SK-N-SH (cell line): ENCODE measurements around the gene CIB4. TPM values are rescaled to one million over a fixed set of nuclear protein-coding genes. Genes with fewer than 3 reads are reported as not detected.

Source experiments
- CTCF ChIA-PET: fragments of 300-600, 350-600 bp; formaldehyde crosslinking; extraction: SDS; loops from one replicate; lab custom pipeline; 2021; lab: Yijun Ruan, JAX
- POLR2A ChIA-PET: fragments of 350-600 bp; sonication (Branson Sonifier 250); formaldehyde crosslinking; extraction: SDS; loops from one replicate; lab custom pipeline; 2020; ENCODE audit warnings: antibody characterized with exemption, inconsistent platforms; lab: Yijun Ruan, JAX
- DNase-seq: peaks from one replicate; pipeline ENCODE4 v3.0.0; 2012
- H2AFZ ChIP-seq: fragments of 200-600 bp; sonication (generic); 2 replicates; pipeline ENCODE4 v1.8.1; 2016; ENCODE audit warnings: antibody characterized with exemption, mild to moderate bottlenecking, low read depth
- H3F3A ChIP-seq: fragments of 200-600 bp; sonication (generic); replicated peaks from 2 replicates; pipeline ENCODE3; 2016; ENCODE audit warnings: antibody characterized with exemption, mild to moderate bottlenecking; ENCODE audit not compliant: insufficient read depth
- H3K27ac ChIP-seq, 2 experiments: fragments of 200-500 bp in 1 of 2; fragments of 200-600 bp in 1 of 2; sonication (Bioruptor generic) in 1 of 2; sonication (generic), shearing (Covaris generic) in 1 of 2; 2 replicates each; pipeline versions ENCODE4 v1.5.1 to v1.6.1; 2014 to 2016; ENCODE audit warnings: low read depth in 2 of 2, inconsistent platforms in 1 of 2, low read length in 1 of 2, mild to moderate bottlenecking in 1 of 2, mixed read lengths in 1 of 2
- H3K27me3 ChIP-seq: fragments of 200-600 bp; sonication (generic), shearing (Covaris generic); 2 replicates; pipeline ENCODE4 v1.6.1; 2016; ENCODE audit warnings: mixed run types; ENCODE audit not compliant: insufficient read depth
- H3K36me3 ChIP-seq, 2 experiments: fragments of 200-500 bp in 1 of 2; fragments of 200-600 bp in 1 of 2; sonication (Bioruptor generic) in 1 of 2; sonication (generic) in 1 of 2; replicated peaks in 1 of 2; 2 replicates each; pipeline versions ENCODE3 to v1.5.1; 2014 to 2016; ENCODE audit warnings: low read length in 1 of 2, mild to moderate bottlenecking in 1 of 2; ENCODE audit not compliant: insufficient read depth in 2 of 2, control insufficient read depth in 1 of 2
- H3K4me1 ChIP-seq, 2 experiments: fragments of 200-500 bp in 1 of 2; fragments of 200-600 bp in 1 of 2; sonication (Bioruptor generic) in 1 of 2; sonication (generic), shearing (Covaris generic) in 1 of 2; 2 replicates each; pipeline versions ENCODE4 v1.5.1 to v1.6.1; 2014 to 2016; ENCODE audit warnings: low read depth in 1 of 2, low read length in 1 of 2, mixed run types in 1 of 2; ENCODE audit not compliant: insufficient read depth in 2 of 2, control insufficient read depth in 1 of 2
- H3K4me2 ChIP-seq: fragments of 200-600 bp; sonication (generic), shearing (Covaris generic); 2 replicates; pipeline ENCODE4 v1.6.1; 2017; ENCODE audit warnings: mixed run types
- H3K4me3 ChIP-seq, 2 experiments: fragments of 200-500 bp in 1 of 2; fragments of 200-600 bp in 1 of 2; sonication (Bioruptor generic) in 1 of 2; sonication (generic), shearing (Covaris generic) in 1 of 2; 2 replicates each; pipeline versions ENCODE4 v1.5.1 to v1.8.1; 2014 to 2016; ENCODE audit warnings: low read depth in 2 of 2, inconsistent platforms in 1 of 2, low read length in 1 of 2, mild to moderate bottlenecking in 1 of 2, mixed read lengths in 1 of 2, moderate library complexity in 1 of 2
- H3K79me2 ChIP-seq: fragments of 200-600 bp; sonication (generic); 2 replicates; pipeline ENCODE4 v1.8.1; 2017; ENCODE audit warnings: mild to moderate bottlenecking; ENCODE audit not compliant: insufficient read depth
- H3K9ac ChIP-seq: fragments of 200-600 bp; sonication (generic); 2 replicates; pipeline ENCODE4 v1.6.1; 2017; ENCODE audit warnings: mixed run types
- H3K9me2 ChIP-seq: fragments of 200-600 bp; sonication (generic); 2 replicates; pipeline ENCODE4 v1.6.1; 2017; ENCODE audit warnings: mixed run types
- H3K9me3 ChIP-seq: fragments of 200-600 bp; sonication (generic); 2 replicates; pipeline ENCODE4 v1.6.1; 2017; ENCODE audit warnings: mixed run types, mild to moderate bottlenecking, moderate library complexity
- H4K20me1 ChIP-seq: fragments of 200-600 bp; sonication (generic); 2 replicates; pipeline ENCODE4 v1.6.1; 2017; ENCODE audit warnings: mild to moderate bottlenecking, mixed run types; ENCODE audit not compliant: insufficient read depth
- EP300 ChIP-seq, 2 experiments: IDR thresholded peaks; 2 replicates each; pipeline versions ENCODE4 v1.4.0 to v1.6.1; 2012; ENCODE audit warnings: borderline replicate concordance in 1 of 2, low read depth in 1 of 2, low read length in 1 of 2
- FOSL2 ChIP-seq: IDR thresholded peaks from 2 replicates; pipeline ENCODE4 v1.4.0; 2012; ENCODE audit warnings: low read depth, mild to moderate bottlenecking, moderate library complexity, borderline replicate concordance
- FOXJ3 ChIP-seq: sonication (generic); formaldehyde crosslinking; IDR thresholded peaks from 2 replicates; pipeline ENCODE4 v1.5.1; 2020; ENCODE audit warnings: mild to moderate bottlenecking, missing genetic modification reagents
- FOXM1 ChIP-seq: IDR thresholded peaks from 2 replicates; pipeline ENCODE4 v1.4.0; 2012; ENCODE audit warnings: low read depth, mild to moderate bottlenecking
- GABPA ChIP-seq: IDR thresholded peaks from 2 replicates; pipeline ENCODE4 v1.4.0; 2012; ENCODE audit warnings: low read depth, mild to moderate bottlenecking
- JUND ChIP-seq: IDR thresholded peaks from 2 replicates; pipeline ENCODE4 v1.4.0; 2012
- RAD21 ChIP-seq: IDR thresholded peaks from 2 replicates; pipeline ENCODE4 v1.6.1; 2012; ENCODE audit warnings: mild to moderate bottlenecking, low read length
- RFX5 ChIP-seq: IDR thresholded peaks from 2 replicates; pipeline ENCODE4 v1.6.1; 2012; ENCODE audit warnings: mild to moderate bottlenecking, improper control_type of control experiment, low read length
- SMC3 ChIP-seq: IDR thresholded peaks from 2 replicates; pipeline ENCODE4 v1.6.1; 2012; ENCODE audit warnings: low read depth, low read length, improper control_type of control experiment
- TEAD4 ChIP-seq: IDR thresholded peaks from 2 replicates; pipeline ENCODE4 v1.4.0; 2012; ENCODE audit warnings: mild to moderate bottlenecking, borderline replicate concordance; ENCODE audit not compliant: insufficient read depth
- WGBS: methylation state at CpG from one replicate; pipeline ENCODE4 v1.1.6; 2017; ENCODE audit warnings: low lambda C conversion rate; 5-methylcytosine and 5-hydroxymethylcytosine counted together
- polyA plus RNA-seq, 3 experiments: library from polyadenylated mRNA; depleted of rRNA; stranded (reverse); fragments of >200 nt; gene quantifications; 2 replicates each; pipeline ENCODE4 v1.2.3, GENCODE V29; 2012
- TF ChIP-seq, protein P1 (sequence below): fragments of 150-350 bp; IDR thresholded peaks from 2 replicates; pipeline ENCODE4 v1.6.1; 2016; ENCODE audit warnings: mild to moderate bottlenecking, low read depth, low read length
- TF ChIP-seq, protein P2 (sequence below): IDR thresholded peaks from 2 replicates; pipeline ENCODE4; 2012

Gene CIB4
- polyA plus RNA-seq, 1 of the 3 experiments (the other 2 are of a cell fraction), result not detected

DNA sequence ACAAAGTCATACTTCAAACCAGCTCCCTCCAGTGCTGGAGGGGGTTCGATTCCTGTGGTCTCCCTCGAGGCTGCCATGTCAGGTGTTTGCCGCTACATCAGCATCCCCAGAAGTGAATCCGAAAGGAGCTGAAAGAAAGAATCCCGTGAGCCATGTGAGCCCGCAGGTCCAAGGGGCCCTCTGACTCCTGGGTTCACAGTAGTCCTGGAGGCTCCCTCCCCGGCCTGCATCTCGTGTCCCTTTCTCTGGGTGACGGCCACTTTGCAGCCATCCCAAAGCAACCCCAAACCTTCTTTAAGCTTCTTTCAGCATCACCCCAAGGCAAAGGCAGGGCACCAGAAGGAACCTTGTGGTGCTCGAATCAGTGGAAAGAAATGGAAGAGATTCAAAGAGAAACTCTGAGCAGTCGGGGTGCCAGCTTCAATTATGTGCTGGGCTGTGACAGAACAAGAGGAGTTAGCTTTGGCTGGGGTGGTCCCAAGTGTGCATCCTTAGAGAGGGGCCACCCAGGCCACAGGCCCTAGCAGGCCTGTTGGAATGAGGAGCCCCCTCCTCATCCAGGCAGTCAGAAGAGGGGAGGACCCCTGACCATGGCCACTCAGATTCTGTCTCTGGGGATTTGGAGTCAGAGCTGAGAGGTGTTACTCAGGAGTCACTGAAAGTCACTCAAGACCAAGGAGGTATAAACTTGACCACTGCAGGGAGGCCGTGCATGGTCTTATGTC, 59.7 kb downstream of the CIB4 start:
- no peak overlapping the region for H3K4me2 ChIP-seq
- no peak overlapping the region for H3K4me3 ChIP-seq
- peaks cover 63% of the 10 kb centered on the region for H3K27me3 ChIP-seq
- no peak overlapping the region for H2AFZ ChIP-seq
- WGBS, result 62% methylated on average over 12 of the region's 12 CpGs
- DNase-seq, result peak; percentile 11
- no peak overlapping the region for H3K27ac ChIP-seq
- no peaks in the 10 kb centered on the region for H3K79me2 ChIP-seq
- H3F3A ChIP-seq, result no peaks in the 10 kb centered on the region
- H4K20me1 ChIP-seq, result no peaks in the 10 kb centered on the region
- ChIA-PET POLR2A (interaction anchor here (0.7 kb wide), 1 partner anchor 236 kb away, joined by 3 read pairs; the partner anchor contains the start of gene SELENOI), CTCF (interaction anchor here (0.6 to 10.9 kb wide), 12 partner anchors 9 to 162 kb away, joined by 3 to 153 read pairs (median 4); a partner anchor contains a TSS)
- no peaks in the 10 kb centered on the region for H3K36me3 ChIP-seq
- no peaks in the 10 kb centered on the region for H3K9me3 ChIP-seq
- TF ChIP-seq FOXM1 (no peak), JUND (no peak)
- TF ChIP-seq, protein P1, sequence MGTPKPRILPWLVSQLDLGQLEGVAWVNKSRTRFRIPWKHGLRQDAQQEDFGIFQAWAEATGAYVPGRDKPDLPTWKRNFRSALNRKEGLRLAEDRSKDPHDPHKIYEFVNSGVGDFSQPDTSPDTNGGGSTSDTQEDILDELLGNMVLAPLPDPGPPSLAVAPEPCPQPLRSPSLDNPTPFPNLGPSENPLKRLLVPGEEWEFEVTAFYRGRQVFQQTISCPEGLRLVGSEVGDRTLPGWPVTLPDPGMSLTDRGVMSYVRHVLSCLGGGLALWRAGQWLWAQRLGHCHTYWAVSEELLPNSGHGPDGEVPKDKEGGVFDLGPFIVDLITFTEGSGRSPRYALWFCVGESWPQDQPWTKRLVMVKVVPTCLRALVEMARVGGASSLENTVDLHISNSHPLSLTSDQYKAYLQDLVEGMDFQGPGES, result no peak
- no peaks in the 10 kb centered on the region for H3K9me2 ChIP-seq
- no peak overlapping the region for H3K9ac ChIP-seq
- H3K4me1 ChIP-seq, result peaks cover 0 to 6% of the 10 kb centered on the region in 2 experiments; a peak in 1 of 4 replicates

DNA sequence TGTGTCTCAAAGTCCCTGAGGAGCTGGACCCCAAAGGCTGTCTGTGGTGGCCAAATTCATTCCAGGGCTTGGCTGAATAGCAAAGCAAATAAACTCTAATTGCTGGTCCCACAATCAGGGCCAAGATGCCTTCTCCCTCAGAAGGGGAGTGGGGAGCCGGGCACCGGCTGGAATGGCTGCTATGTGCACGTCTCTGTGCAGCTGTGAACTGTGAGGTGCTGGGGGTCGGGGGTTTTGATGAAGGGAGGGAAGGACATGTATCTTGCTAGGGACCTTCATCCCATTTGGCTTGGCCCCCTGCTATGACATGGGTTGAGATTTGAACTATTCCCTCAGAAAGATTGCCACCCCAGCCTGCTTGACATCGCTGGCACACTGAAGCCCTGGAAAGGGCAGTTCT, 60.4 kb downstream of the CIB4 start:
- Histone ChIP-seq H3K79me2 (no peaks in the 10 kb centered on the region), H3K4me3 (no peak overlapping the region), H3K4me2 (no peak overlapping the region), H3K9me2 (no peaks in the 10 kb centered on the region), H2AFZ (no peak overlapping the region), H3K27me3 (peaks cover 70% of the 10 kb centered on the region), H3K27ac (no peak overlapping the region), H3K36me3 (no peaks in the 10 kb centered on the region), H4K20me1 (no peaks in the 10 kb centered on the region), H3F3A (no peaks in the 10 kb centered on the region), H3K9me3 (no peaks in the 10 kb centered on the region), H3K9ac (no peak overlapping the region), H3K4me1 (peaks cover 0 to 4% of the 10 kb centered on the region in 2 experiments; a peak in 1 of 4 replicates)
- CTCF ChIA-PET, result interaction anchor here (0.7 to 10.9 kb wide), 10 partner anchors 9 to 163 kb away, joined by 3 to 153 read pairs (median 4); a partner anchor contains a TSS
- POLR2A ChIA-PET, result no interaction called here
- WGBS, result 76% methylated on average over 4 of the region's 5 CpGs
- TF ChIP-seq EP300 (IDR thresholded peaks at IDR 0.05; ENCODE audit: borderline replicate concordance in 1 of 2, low read depth in 1 of 2, low read length in 1 of 2), result no peak
- TF ChIP-seq FOSL2, result no peak
- no peak for TF ChIP-seq TEAD4
- TF ChIP-seq GABPA, result no peak
- TF ChIP-seq, protein P2, sequence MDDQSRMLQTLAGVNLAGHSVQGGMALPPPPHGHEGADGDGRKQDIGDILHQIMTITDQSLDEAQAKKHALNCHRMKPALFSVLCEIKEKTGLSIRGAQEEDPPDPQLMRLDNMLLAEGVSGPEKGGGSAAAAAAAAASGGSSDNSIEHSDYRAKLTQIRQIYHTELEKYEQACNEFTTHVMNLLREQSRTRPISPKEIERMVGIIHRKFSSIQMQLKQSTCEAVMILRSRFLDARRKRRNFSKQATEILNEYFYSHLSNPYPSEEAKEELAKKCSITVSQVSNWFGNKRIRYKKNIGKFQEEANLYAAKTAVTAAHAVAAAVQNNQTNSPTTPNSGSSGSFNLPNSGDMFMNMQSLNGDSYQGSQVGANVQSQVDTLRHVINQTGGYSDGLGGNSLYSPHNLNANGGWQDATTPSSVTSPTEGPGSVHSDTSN, result no peak
- no peak for TF ChIP-seq RAD21
- TF ChIP-seq FOXJ3 (CRISPR knock-in tag), result no peak
- no peak for TF ChIP-seq SMC3
- no peak for TF ChIP-seq RFX5
- peak; percentile 18 for DNase-seq
